Fibroblast of gingiva (primary cell): ENCODE results near the gene PTF1A.

Source experiments
- DNase-seq: peaks from one replicate; pipeline ENCODE4 v3.0.0-alpha.2; 2011; ENCODE audit warnings: low read depth

The PTF1A gene

DNA sequence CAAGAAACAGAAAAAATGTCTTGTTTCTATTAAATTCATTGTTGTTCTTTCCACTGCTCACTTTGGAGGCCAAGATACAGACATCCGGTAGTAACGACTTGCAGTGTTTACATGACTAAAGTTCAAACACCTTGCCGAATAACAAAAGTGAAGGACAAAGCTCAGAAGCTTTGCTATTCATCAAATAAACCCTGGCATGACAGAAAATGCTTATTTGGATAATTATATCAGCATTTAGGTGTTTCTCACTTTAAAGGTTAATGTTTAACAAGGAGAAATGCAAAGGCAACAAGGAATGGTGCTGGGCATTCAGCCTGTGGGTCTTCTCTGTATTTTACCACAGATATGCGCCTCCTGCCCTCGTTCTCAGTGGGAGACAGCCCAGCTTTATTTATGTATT lies 5.4 kb upstream of the PTF1A start:
- DNase-seq = no peak

DNA sequence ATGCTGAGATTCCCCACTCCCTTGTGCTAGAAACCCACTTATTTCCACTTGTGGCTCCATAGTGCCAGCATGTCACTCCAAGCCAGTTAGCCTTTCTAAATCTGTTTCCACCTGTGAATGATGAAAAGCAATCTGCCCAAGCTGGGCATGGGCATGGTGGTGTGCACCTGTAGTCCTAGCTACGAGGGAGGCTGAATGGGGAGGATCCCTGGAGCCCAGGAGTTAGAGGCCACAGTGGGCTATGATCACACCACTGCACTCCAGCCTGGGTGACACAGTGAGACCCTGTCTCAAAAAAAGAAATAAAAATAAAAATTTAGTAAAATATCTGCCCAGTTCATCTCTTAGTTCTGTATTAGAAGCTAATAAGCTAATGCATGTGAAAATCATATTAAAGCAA lies 5.0 kb upstream of the PTF1A start:
- DNase-seq = no peak

DNA sequence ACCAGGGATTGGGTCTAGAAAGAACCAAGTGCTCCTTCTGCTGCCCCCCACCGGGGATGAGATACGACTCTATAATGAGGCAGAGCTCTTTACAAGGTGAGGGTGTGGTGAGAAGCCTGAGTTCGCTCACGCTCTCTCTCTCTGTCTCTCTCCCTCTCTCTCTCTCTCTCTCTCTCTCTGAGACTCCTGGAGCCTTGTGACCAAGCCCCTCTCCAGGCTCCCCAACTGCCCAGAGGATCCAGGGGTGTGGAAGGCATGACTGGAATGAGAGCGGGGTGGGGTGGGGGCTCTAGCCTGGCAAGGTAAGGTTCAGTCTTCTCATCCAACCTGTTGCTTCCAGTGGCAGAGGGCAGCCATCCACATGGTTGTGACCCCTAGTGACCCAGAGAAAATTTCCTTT lies 3.1 kb upstream of the PTF1A start:
- DNase-seq = no peak

DNA sequence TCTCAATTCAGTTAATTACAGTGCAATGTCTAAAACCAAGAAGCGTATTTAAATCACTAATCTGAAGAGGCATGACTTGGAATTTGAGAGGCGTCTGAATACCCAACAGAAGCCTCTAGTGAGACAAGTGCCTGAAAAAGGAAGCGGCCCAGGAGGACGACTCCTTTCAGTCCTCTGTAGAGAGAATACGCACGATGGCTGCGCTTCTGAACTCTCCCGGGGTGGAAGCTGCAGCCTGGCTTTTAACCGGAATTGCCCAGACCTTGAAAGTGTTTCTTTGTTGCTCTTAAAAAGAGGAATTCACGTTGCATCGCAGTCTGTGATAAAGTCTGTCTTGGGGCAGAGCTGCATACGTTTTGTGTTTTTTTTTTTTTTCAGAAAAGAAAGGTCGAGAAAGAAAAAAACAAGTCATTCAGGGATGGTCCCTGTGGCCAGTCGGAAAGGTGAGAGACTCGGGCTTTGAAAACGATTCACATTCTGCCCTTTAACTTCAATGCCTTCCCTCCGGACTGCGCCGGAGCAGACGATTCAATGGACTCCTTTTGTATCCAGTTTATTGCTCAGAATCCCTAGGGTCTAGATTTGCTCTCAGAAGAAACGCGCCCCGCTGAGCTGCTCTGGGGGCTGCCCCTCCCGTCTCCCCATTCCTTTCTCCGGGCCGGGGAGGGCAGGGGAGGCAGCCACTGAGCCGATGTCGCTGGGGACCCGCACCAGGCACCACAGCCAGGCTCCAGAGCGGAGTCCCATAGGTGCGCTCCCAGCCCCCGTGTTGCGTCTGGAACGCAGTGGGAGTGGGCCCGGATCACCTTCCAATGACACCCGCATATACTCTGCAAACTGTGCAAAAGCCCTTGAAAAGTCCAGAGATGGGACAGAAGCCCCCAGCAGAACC lies 994 bp upstream of the PTF1A start:
- no peak for DNase-seq

DNA sequence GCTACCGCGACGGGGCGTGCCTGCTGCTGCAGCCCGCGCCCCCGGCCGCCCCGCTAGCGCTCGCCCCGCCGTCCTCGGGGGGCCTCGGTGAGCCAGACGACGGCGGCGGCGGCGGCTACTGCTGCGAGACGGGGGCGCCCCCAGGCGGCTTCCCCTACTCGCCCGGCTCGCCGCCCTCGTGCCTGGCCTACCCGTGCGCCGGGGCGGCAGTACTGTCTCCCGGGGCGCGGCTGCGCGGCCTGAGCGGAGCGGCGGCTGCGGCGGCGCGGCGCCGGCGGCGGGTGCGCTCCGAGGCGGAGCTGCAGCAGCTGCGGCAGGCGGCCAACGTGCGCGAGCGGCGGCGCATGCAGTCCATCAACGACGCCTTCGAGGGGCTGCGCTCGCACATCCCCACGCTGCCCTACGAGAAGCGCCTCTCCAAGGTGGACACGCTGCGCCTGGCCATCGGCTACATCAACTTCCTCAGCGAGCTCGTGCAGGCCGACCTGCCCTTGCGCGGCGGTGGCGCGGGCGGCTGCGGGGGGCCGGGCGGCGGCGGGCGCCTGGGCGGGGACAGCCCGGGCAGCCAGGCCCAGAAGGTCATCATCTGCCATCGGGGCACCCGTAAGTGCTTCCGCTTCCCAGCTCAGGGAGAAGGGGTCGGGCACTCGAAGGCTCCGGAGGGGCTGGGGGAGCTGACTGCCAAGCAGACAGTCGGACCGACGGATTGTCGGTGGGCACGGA lies 761 bp downstream of the PTF1A start:
- no peak for DNase-seq

DNA sequence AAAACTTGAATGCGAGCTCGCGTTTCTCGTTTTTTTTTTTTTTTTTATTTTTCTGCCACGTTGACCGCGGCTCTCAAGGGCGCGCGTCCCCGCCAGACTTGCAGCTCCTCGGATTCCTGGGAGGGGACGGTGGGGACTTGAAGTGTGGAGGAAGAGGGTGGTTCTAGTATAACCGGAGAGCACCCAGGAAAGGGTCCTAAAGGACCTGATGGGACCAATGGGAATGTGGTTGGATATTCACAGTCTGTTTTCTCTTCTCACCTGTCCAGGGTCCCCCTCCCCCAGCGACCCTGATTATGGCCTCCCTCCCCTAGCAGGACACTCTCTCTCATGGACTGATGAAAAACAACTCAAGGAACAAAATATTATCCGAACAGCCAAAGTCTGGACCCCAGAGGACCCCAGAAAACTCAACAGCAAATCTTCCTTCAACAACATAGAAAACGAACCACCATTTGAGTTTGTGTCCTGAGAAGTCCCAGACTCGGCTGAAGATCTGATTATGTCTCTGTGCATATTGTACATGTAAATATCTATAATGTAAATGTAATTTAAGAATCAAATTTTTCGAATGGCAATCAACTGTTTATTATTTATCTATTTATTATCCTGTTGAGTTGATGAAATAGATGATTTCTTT lies 1.4 kb downstream of the PTF1A start:
- DNase-seq = no peak

DNA sequence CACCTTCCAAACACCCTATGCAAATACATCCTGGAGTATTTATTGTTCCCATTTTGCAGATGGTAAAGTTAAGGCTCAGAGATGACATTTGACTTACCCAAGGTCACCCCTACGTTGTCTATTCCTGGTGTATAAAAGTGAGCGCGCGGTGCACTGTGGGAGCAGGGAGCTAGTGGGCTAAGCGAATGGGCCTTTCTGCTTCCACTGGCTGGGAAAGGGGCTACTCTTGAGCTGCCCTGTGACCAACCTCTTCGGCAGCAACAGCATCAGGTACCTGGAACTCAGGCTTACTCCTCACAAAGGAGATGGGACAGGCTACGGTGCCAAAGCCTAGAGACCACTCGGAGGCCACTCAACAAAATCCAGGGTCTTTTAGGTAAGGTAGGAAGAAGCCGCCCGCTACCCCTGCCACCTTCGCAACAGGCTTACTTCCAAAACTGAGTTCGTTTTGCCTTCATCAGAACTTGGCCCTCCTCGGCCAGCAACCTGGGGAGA lies 2.4 kb downstream of the PTF1A start:
- DNase-seq = no peak

DNA sequence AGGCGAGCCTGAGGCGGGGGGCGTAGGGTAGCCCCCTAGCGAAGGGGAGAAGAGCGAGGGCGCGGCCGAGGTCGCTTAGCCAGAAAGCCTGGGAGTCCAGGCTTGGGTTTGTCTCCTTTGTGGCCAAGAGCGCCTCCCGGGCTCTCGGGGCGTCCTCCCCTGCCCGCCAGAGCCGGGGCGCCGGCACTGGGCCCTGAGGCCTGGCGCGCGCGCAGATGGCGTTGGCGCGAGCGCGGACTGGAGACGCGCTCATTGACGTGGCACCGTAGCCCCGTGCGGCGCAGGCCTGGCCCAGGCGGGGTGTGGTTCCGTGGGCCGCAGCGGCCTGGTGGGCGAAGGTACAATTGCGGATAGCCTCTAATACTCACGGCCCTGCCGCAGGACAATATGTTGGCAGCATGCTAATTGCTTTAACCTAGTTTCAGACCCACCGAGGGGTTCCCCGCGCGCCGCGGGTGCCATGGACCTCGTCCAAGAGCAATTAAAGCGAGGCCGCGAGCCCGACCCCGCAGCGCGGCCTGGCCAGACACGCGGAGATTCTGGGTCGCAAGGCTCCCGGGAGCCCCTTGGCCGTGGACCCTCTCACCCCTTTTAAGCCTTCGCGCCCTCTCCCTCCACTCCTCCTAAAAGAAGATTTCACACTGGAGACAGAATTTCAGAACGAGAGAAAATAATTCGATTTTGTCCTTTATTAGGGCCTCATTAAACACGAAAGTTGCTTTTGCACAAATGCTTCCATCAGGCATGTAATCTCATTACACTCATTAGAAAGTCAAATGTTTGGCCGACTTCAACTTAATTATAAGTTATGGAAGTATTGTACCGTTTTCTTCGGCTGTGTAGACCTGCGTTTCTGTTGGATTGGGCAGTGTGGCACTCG lies 3.1 kb downstream of the PTF1A start:
- no peak for DNase-seq

DNA sequence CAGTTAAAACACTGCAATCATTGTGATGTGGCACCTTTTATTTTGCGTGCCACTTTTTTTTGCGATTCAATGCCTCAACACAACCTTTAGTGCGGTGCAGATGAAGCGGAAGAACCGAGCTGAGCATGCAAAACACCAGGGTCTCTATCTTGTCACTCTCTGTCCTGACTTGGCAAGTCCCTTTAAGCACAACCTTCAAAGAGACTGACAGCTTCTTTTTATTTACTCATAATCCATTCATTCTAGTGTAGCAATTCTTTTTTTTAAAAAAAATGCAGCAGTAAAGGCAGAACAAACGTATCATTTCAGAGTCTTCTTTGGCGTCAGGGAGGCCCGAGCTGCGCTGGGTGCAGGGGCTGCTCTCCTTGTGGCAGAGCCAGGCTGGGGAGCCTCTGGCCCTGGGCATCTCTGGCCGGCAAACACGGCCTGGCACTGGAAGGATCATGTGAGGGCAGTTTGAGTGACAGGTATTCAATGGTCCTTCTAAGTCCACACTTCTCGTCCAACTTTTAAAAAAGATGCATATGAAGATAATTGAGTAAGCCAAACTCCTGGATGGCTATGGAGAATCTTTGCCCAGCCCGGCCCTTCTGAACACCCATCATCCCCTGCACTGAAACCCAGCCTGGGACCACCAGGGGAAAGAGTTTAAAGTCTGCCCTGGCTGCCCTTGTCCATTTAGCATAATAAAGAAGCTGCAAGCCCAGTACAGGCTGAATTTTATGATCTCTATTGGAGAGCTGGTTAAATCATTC lies 3.9 kb downstream of the PTF1A start:
- no peak for DNase-seq

DNA sequence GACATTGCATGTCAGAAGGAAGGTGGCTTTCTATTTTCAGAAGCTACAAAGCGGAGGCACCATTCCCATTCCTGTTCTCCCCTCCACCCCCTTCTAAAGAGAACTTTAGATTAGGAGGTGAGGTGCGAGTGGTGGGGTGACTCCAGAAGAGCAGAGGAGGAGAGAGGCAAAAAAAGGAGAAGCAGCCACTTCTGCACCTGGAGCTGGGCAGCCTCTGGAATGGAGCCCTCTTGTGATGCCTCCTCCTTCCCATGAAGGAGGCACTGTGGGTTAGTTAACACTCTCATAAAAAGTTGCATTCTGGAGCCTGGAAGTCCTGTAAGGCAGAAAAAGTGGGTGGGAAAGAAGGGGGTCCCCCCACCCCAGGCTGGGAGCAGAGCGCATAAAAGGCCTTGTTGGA lies 4.8 kb downstream of the PTF1A start:
- no peak for DNase-seq

DNA sequence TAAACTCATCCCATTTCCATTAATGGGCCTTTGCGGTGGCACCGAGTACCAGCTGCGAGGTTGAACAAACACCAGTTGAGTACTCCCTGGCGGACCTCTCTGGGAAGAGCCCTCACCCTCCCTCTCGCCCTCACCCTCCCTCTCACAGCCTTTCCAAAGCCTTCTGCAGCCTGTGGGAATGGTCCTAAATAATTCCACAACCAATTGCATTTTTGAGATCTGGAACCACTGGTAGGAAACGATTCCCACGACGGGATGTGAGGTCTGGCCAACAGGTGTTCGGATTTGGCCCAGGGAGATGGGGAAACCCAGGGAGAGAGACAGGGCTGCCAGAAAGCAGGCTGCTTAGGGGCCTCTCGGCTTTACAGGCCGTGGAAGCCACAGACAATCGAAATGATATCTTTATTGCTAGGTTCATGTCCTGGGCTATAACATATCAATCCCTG lies 5.3 kb downstream of the PTF1A start:
- DNase-seq = no peak

DNA sequence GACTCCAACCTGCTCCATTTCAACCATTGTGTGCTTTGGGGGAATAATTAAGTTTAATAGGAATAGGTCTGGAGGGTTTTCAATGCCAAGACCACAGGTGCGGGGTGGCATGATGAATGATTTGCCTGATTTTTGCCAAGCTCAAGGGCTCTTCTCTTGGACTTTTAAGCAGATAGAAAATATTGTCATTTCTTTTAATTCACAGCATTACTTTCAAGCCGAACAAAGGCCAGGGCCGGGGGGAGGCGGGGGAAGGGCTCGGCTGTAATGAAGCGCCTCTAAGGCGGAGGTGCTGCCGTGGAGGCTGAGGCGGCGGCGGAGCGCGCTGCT lies 6.5 kb downstream of the PTF1A start:
- no peak for DNase-seq

DNA sequence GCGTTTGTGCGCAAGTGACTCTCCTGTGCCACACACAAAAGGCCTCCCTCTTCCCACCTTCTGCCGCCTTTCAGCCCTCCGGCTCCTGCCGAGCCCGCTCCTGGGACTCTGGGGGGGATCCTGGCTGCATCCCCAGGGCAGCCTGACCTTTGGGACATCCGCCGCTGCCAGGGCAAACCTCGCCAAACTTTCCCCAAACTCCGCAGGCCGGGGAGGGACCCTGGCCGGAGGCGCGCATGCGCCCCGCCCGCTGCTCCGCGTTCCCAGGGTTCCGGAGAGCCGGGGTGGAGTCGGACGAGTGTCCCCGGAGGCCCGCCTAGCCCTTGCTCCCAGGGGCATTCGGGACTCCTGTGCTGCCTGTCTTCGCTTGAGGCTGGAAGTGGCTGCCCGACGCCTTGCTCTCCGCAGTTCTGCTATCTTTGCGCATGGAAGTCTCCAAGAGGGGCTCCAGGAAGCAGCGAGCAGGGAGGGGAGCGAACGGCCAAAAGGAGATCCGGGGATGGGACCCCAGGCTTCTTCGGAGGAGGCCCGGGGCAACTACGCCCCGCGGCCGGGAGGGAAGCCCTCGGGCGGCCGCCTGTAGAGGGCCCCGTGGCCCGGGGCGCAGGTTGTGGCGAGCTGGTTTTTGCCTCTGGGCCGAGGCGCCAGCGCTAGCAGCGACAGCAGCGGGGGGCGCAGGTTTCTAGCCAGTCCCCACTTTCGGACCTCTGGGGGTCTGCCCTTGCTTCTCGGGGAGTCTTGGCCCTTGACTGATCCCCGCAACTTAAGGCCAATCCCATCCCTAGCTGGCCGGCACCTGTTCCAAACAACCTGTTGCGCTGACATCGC lies 7.0 kb downstream of the PTF1A start:
- no peak for DNase-seq

DNA sequence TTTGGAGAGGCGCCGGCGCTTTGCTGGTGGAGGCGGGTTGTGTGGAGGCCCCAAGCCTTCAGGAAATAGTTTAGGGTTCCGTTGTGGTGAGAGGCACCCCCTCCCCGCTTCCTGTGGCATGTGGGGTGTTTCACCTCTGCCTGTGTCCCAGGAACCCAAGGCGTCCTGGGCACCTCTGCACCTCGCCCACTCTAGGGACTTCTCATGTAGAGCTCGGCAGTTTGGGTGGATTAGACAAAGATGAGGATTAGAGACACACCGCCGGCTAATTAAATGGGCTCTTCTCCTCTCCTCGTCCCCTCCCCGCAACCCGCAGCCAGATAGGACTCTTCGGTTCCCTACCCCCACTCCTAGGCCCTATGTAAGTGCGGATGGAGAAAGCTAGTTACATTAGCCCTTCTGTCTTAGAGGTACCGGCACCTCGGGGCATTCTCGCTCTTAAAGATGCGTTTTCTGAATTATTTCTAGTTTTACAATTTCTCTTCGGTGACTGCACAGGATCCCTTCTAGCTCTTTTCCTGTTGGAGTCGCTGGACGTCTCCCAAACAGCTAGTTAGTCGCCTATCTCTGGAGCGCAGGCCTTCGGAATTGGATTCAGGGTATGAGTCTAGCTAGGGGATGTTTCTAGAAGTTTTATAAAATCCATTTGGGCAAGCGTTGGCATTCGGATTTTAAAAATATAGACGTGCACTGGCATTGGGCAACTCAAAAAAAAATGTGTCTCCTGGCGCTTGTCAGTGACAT lies 7.8 kb downstream of the PTF1A start:
- DNase-seq = no peak

DNA sequence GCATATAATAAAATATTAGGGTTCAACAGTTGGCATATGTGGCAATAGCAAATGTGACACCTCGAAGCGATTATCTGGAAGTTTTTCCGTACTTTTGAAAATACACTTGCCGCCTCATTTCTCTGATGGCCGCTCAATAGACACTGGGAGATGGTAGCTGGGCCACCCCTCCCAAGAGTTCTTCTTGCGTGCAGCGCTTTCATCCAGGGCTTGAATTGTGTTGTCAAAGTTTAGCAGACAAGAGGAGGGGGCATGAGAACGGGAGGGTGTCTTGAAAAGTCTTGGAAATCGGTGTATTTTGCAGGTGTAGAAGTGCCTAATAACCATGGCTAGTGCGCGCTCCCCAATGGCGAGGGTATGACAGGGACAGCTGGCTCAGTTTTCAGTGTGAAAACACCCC lies 8.5 kb downstream of the PTF1A start:
- DNase-seq = no peak

DNA sequence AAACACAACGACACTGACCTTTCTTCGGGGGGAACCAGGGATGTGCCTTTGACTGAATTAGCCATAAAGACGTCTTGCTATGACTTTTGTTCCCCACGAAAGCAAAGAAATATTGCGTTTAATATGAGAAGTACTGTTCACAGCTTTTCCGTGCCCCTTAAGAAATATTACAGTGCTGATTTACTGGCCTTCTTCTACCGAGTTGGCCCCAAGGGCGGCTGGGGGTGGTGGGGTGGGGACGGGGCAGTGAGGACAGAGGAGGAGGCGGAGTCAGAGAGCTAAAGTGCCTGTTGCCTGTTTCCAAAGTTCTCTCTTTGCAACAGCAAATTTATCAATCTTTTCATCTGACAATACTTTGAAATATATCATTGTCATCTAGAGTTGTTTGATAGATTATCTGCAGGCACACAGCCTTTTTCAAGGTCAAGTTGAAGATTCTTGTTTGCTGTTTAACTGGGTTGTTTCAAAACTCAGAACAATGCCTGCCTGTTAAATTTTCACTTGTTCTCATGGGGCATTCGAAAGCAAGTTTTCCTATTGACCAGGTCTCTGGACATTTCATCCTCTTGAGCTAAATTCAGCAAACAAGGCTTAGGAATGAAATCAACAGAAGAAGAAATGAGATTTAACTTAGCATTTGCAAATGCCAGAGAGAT lies 9.0 kb downstream of the PTF1A start:
- no peak for DNase-seq

DNA sequence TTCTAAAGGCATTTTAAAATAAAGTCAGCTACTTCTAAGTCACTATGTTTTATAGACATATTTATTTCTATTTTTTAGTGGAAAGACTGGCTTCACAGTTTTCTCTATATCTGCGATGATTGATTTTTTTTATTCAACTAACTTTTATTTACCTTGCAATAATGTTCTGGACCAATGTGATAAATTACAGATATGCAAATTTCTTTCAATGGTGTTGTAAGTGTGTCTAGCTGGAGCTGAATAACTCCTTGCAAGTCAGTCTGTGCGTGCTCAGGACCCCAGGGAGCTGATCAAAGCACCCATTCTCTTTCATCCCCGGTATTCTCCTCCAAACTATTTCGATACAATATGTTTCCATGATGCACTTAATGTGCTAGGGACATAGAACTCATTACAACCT lies 9.7 kb downstream of the PTF1A start:
- DNase-seq = no peak

DNA sequence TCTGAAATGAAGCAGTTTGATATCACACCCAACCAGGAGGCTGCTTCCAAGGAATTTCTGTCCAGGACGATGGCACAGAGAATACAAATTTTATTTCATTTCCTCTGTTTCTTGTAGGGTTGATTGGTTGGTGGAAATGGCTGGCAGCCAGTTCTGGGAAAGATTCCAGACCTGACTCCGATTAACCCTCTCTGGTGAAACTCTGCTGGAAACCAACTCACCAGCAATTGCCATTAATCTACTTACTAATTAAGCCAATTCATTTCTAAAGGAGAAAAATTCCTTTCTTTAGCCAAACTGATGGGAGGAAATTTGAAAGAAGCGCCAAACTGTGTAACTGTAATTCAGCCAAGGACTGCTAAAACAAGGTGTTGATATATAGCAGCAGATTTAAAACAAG lies 10.7 kb downstream of the PTF1A start:
- no peak for DNase-seq
